Activated CD4-positive, alpha-beta T cell treated with anti-CD3 and anti-CD28 coated beads for 36 hours (primary cell): ENCODE measurements around the gene CYS1. TPM values are rescaled to one million over a fixed set of nuclear protein-coding genes. Genes with fewer than 3 reads are reported as not detected.
"Not testable (repeated sequence)": the region's sequence is repeated elsewhere in the genome, so short reads cannot be mapped to it uniquely, and the experiment has no call there.

Source experiments
- ATAC-seq: fragments of 200-7000 bp; cut with Tn5 transposase; one replicate; pipeline ENCODE4 v1.10.0; 2021; ENCODE audit warnings: mild to moderate bottlenecking, moderate library complexity
- CTCF ChIA-PET: fragments of 350-600 bp; sonication (Branson Sonifier 250); formaldehyde crosslinking; loops from one replicate; lab custom pipeline; 2021; ENCODE audit warnings: antibody characterized with exemption; lab: Charles Lee
- POLR2A ChIA-PET: fragments of 350-600 bp; sonication (Branson Sonifier 250); formaldehyde crosslinking; loops from one replicate; lab custom pipeline; 2021; ENCODE audit warnings: antibody characterized with exemption, inconsistent platforms; lab: Charles Lee
- DNase-seq: peaks from one replicate; pipeline ENCODE4 v3.0.0-alpha.2; 2020
- H3K27ac Mint-ChIP-seq: one replicate; pipeline ENCODE4 v1.8.0; 2021; ENCODE audit warnings: mixed read lengths
- H3K27me3 Mint-ChIP-seq: one replicate; pipeline ENCODE4 v1.8.0; 2021; ENCODE audit warnings: mixed read lengths
- H3K36me3 Mint-ChIP-seq: one replicate; pipeline ENCODE4 v1.8.0; 2021; ENCODE audit warnings: low read depth, mixed read lengths
- H3K4me1 Mint-ChIP-seq: one replicate; pipeline ENCODE4 v1.8.0; 2021; ENCODE audit warnings: mixed read lengths
- H3K4me3 Mint-ChIP-seq: one replicate; pipeline ENCODE4 v1.8.0; 2021; ENCODE audit warnings: mild to moderate bottlenecking, moderate library complexity, mixed read lengths
- H3K9me3 Mint-ChIP-seq: one replicate; pipeline ENCODE4 v1.8.0; 2021; ENCODE audit warnings: low read depth, mixed read lengths
- intact Hi-C, 2 experiments: fragments of 100-400 bp; cut with DNase I in 1 of 2; cut with micrococcal nuclease in 1 of 2; formaldehyde crosslinking; loops; one replicate each; pipeline versions ENCODE4 v1.14.2 to v1.15.1; 2022 to 2024; cut with DNase I, micrococcal nuclease
- total RNA-seq, 2 experiments: library from RNA; stranded (reverse); gene quantifications; one replicate each; pipeline ENCODE4 v1.2.3, GENCODE V29; 2021

The CYS1 gene
- total RNA-seq, 2 experiments from 2014 or later, result not detected

GRCh38 chr2:10120158-10120876, 40.1 kb upstream of the CYS1 start:
- Mint-ChIP-seq H3K4me1 (peaks cover 22% of the 10 kb centered on the region), H3K27me3 (no peaks in the 10 kb centered on the region), H3K27ac (peak overlapping the region; percentile 98), H3K9me3 (no peaks in the 10 kb centered on the region), H3K36me3 (peaks cover 37% of the 10 kb centered on the region), H3K4me3 (peak overlapping the region; percentile 97)
- CTCF ChIA-PET, result interaction anchor here (1.0 to 1.6 kb wide), 5 partner anchors 22 to 328 kb away, joined by 3 to 4 read pairs (median 4); partner anchors contain the start of gene ODC1
- POLR2A ChIA-PET, result no interaction called here
- intact Hi-C loops, result loop anchor here (1.0 to 10.0 kb wide), 14 partner anchors 48 to 1438 kb away; partner anchors contain the start of genes CPSF3 (in 2 of the 2), HPCAL1 (in 2 of the 2), ITGB1BP1 (in 2 of the 2) and GRHL1 (in 1 of the 2)
- ATAC-seq (peak; percentile 58), DNase-seq (peak; percentile 98)

- DNase-seq, result no peak
- CTCF ChIA-PET, result interaction anchor here (1.0 to 1.6 kb wide), 2 partner anchors 23 to 289 kb away, joined by 4 read pairs; no protein-coding TSS in a partner anchor
- no peak for ATAC-seq
- no peaks in the 10 kb centered on the region for H3K27me3 Mint-ChIP-seq
- POLR2A ChIA-PET, result no interaction called here
- H3K9me3 Mint-ChIP-seq, result no peaks in the 10 kb centered on the region
- peaks cover 31% of the 10 kb centered on the region for H3K36me3 Mint-ChIP-seq
- peak overlapping the region; percentile 96 for H3K27ac Mint-ChIP-seq
- H3K4me3 Mint-ChIP-seq, result peak overlapping the region; percentile 97
- H3K4me1 Mint-ChIP-seq, result peaks cover 16% of the 10 kb centered on the region
- intact Hi-C loops, result loop anchor here (1.0 to 10.0 kb wide), 15 partner anchors 47 to 1437 kb away; partner anchors contain the start of genes CPSF3 (in 2 of the 2), HPCAL1 (in 2 of the 2), ITGB1BP1 (in 2 of the 2) and GRHL1 (in 1 of the 2)
Observed at GRCh38 chr2:10119601-10120157, 39.5 kb upstream of the CYS1 start.

- no peak for ATAC-seq
- peaks cover 13% of the 10 kb centered on the region for H3K4me1 Mint-ChIP-seq
- no peak overlapping the region for H3K27ac Mint-ChIP-seq
- ChIA-PET CTCF (interaction anchor here (0.6 to 0.8 kb wide), 2 partner anchors 22 to 113 kb away, joined by 3 read pairs; no protein-coding TSS in a partner anchor), POLR2A (no interaction called here)
- H3K9me3 Mint-ChIP-seq, result no peaks in the 10 kb centered on the region
- H3K27me3 Mint-ChIP-seq, result no peaks in the 10 kb centered on the region
- intact Hi-C loops, result loop anchor here in 1 of 2 experiments (5.0 kb wide), 1 partner anchor 47 kb away; no protein-coding TSS in a partner anchor
- H3K4me3 Mint-ChIP-seq, result peak overlapping the region; percentile 17
- H3K36me3 Mint-ChIP-seq, result peaks cover 24% of the 10 kb centered on the region
- DNase-seq, result no peak
Observed at GRCh38 chr2:10119027-10119325, 38.8 kb upstream of the CYS1 start.

GRCh38 chr2:10109311-10109710, 29.1 kb upstream of the CYS1 start:
- ChIA-PET POLR2A (no interaction called here), CTCF (interaction anchor here (0.8 kb wide), 1 partner anchor 18 kb away, joined by 3 read pairs; no protein-coding TSS in a partner anchor)
- Mint-ChIP-seq H3K36me3 (peaks cover 2% of the 10 kb centered on the region), H3K27me3 (no peaks in the 10 kb centered on the region), H3K9me3 (peaks cover 6% of the 10 kb centered on the region), H3K27ac (no peak overlapping the region), H3K4me1 (no peaks in the 10 kb centered on the region), H3K4me3 (no peak overlapping the region)
- ATAC-seq (no peak), DNase-seq (no peak)
- intact Hi-C loops, result no loop called here

- H3K9me3 Mint-ChIP-seq, intact Hi-C loops, DNase-seq, H3K4me3 Mint-ChIP-seq, H3K36me3 Mint-ChIP-seq, ATAC-seq, H3K4me1 Mint-ChIP-seq, H3K27ac Mint-ChIP-seq, POLR2A ChIA-PET, H3K27me3 Mint-ChIP-seq: not testable (repeated sequence)
- CTCF ChIA-PET, result interaction anchor here (0.6 to 2.7 kb wide), 4 partner anchors 8 to 304 kb away, joined by 3 to 10 read pairs (median 6); no protein-coding TSS in a partner anchor
Observed at GRCh38 chr2:10104906-10105305, 24.7 kb upstream of the CYS1 start.

GRCh38 chr2:10103179-10103578, 23.0 kb upstream of the CYS1 start:
- no peaks in the 10 kb centered on the region for H3K4me1 Mint-ChIP-seq
- no peak overlapping the region for H3K27ac Mint-ChIP-seq
- CTCF ChIA-PET, result interaction anchor here (1.0 to 1.1 kb wide), 2 partner anchors 12 to 31 kb away, joined by 3 to 4 read pairs; no protein-coding TSS in a partner anchor
- ATAC-seq (no peak), DNase-seq (no peak)
- H3K27me3 Mint-ChIP-seq, result peaks cover 3% of the 10 kb centered on the region
- H3K9me3 Mint-ChIP-seq, result peaks cover 6% of the 10 kb centered on the region
- no peak overlapping the region for H3K4me3 Mint-ChIP-seq
- H3K36me3 Mint-ChIP-seq, result peaks cover 2% of the 10 kb centered on the region
- intact Hi-C loops, result no loop called here
- POLR2A ChIA-PET, result no interaction called here

GRCh38 chr2:10101491-10101890, 21.3 kb upstream of the CYS1 start:
- no peaks in the 10 kb centered on the region for H3K36me3 Mint-ChIP-seq
- no peaks in the 10 kb centered on the region for H3K4me1 Mint-ChIP-seq
- ATAC-seq, result no peak
- CTCF ChIA-PET, result interaction anchor here (0.6 to 0.9 kb wide), 2 partner anchors 23 to 93 kb away, joined by 3 to 4 read pairs; no protein-coding TSS in a partner anchor
- no peak overlapping the region for H3K27ac Mint-ChIP-seq
- no peak overlapping the region for H3K4me3 Mint-ChIP-seq
- H3K9me3 Mint-ChIP-seq, result no peaks in the 10 kb centered on the region
- DNase-seq, result no peak
- POLR2A ChIA-PET, result no interaction called here
- H3K27me3 Mint-ChIP-seq, result peaks cover 3% of the 10 kb centered on the region
- intact Hi-C loops, result no loop called here

GRCh38 chr2:10097352-10098148, 17.3 kb upstream of the CYS1 start:
- Mint-ChIP-seq H3K4me1 (no peaks in the 10 kb centered on the region), H3K9me3 (no peaks in the 10 kb centered on the region), H3K36me3 (no peaks in the 10 kb centered on the region), H3K27ac (no peak overlapping the region), H3K4me3 (no peak overlapping the region), H3K27me3 (peaks cover 24% of the 10 kb centered on the region)
- intact Hi-C loops, result loop anchor here (1.0 kb wide), 1 partner anchor 25 kb away; no protein-coding TSS in a partner anchor
- CTCF ChIA-PET, result interaction anchor here (0.6 to 4.5 kb wide), 31 partner anchors 9 to 578 kb away, joined by 3 to 61 read pairs (median 4); no protein-coding TSS in a partner anchor
- DNase-seq, result peak; percentile 59
- POLR2A ChIA-PET, result interaction anchor here (1.0 to 1.5 kb wide), 2 partner anchors 25 to 32 kb away, joined by 3 to 6 read pairs; no protein-coding TSS in a partner anchor
- peak; percentile 83 for ATAC-seq

- peaks cover 31% of the 10 kb centered on the region for H3K27me3 Mint-ChIP-seq
- ATAC-seq (no peak), DNase-seq (no peak)
- H3K27ac Mint-ChIP-seq, result no peak overlapping the region
- POLR2A ChIA-PET, result interaction anchor here (1.0 to 1.5 kb wide), 2 partner anchors 24 to 33 kb away, joined by 3 to 6 read pairs; no protein-coding TSS in a partner anchor
- H3K4me1 Mint-ChIP-seq, result no peaks in the 10 kb centered on the region
- CTCF ChIA-PET, result interaction anchor here (0.6 to 4.5 kb wide), 24 partner anchors 8 to 338 kb away, joined by 3 to 61 read pairs (median 4); no protein-coding TSS in a partner anchor
- no peaks in the 10 kb centered on the region for H3K9me3 Mint-ChIP-seq
- intact Hi-C loops, result loop anchor here (1.0 kb wide), 1 partner anchor 24 kb away; no protein-coding TSS in a partner anchor
- no peak overlapping the region for H3K4me3 Mint-ChIP-seq
- H3K36me3 Mint-ChIP-seq, result no peaks in the 10 kb centered on the region
Observed at GRCh38 chr2:10096641-10097040, 16.4 kb upstream of the CYS1 start.

GRCh38 chr2:10095175-10095574, 15.0 kb upstream of the CYS1 start:
- Mint-ChIP-seq H3K27ac (no peak overlapping the region), H3K4me1 (peaks cover 3% of the 10 kb centered on the region), H3K36me3 (no peaks in the 10 kb centered on the region), H3K4me3 (no peak overlapping the region), H3K27me3 (peaks cover 37% of the 10 kb centered on the region), H3K9me3 (no peaks in the 10 kb centered on the region)
- ChIA-PET POLR2A (no interaction called here), CTCF (interaction anchor here (1.2 to 4.5 kb wide), 5 partner anchors 12 to 112 kb away, joined by 3 to 61 read pairs (median 5); no protein-coding TSS in a partner anchor)
- ATAC-seq, result no peak
- intact Hi-C loops, result no loop called here
- DNase-seq, result no peak
